ENCODE results near the gene B4GALT1.
"Not testable (repeated sequence)": the region's sequence is repeated elsewhere in the genome, so short reads cannot be mapped to it uniquely, and the experiment has no call there.

The B4GALT1 gene

GRCh38 chr9:33161589-33162132 is 5.5 kb downstream of the B4GALT1 start:
- no peak for DNase-seq (ENCODE audit: low read depth)

- no peak for DNase-seq (ENCODE audit: low read depth)
These were observed 6.0 kb downstream of the B4GALT1 start for GRCh38 chr9:33161011-33161588.

- not testable (repeated sequence) for DNase-seq (ENCODE audit: low read depth)
These were observed 6.7 kb downstream of the B4GALT1 start for GRCh38 chr9:33160446-33160845.

GRCh38 chr9:33159777-33160127 is 7.4 kb downstream of the B4GALT1 start:
- DNase-seq (ENCODE audit: low read depth), result no peak

- no peak for DNase-seq (ENCODE audit: low read depth)
These were observed 8.0 kb downstream of the B4GALT1 start for GRCh38 chr9:33158843-33159776.

GRCh38 chr9:33157960-33158842 is 8.9 kb downstream of the B4GALT1 start:
- DNase-seq (ENCODE audit: low read depth), result no peak

GRCh38 chr9:33155393-33155792 is 11.7 kb downstream of the B4GALT1 start:
- DNase-seq (ENCODE audit: low read depth), result no peak

GRCh38 chr9:33154371-33154770 is 12.8 kb downstream of the B4GALT1 start:
- no peak for DNase-seq (ENCODE audit: low read depth)

GRCh38 chr9:33153666-33154065 is 13.5 kb downstream of the B4GALT1 start:
- no peak for DNase-seq (ENCODE audit: low read depth)

GRCh38 chr9:33153001-33153400 is 14.1 kb downstream of the B4GALT1 start:
- no peak for DNase-seq (ENCODE audit: low read depth)

- no peak for DNase-seq (ENCODE audit: low read depth)
These were observed 15.5 kb downstream of the B4GALT1 start for GRCh38 chr9:33151601-33152000.

GRCh38 chr9:33151007-33151557 is 16.1 kb downstream of the B4GALT1 start:
- DNase-seq (ENCODE audit: low read depth), result no peak

- no peak for DNase-seq (ENCODE audit: low read depth)
These were observed 18.6 kb downstream of the B4GALT1 start for GRCh38 chr9:33148367-33149014.

GRCh38 chr9:33147416-33148169 is 19.5 kb downstream of the B4GALT1 start:
- no peak for DNase-seq (ENCODE audit: low read depth)

GRCh38 chr9:33146298-33146697 is 20.8 kb downstream of the B4GALT1 start:
- no peak for DNase-seq (ENCODE audit: low read depth)

GRCh38 chr9:33144551-33144950 is 22.6 kb downstream of the B4GALT1 start:
- DNase-seq (ENCODE audit: low read depth), result no peak

GRCh38 chr9:33143241-33143661 is 23.9 kb downstream of the B4GALT1 start:
- DNase-seq (ENCODE audit: low read depth), result no peak

- no peak for DNase-seq (ENCODE audit: low read depth)
These were observed 24.6 kb downstream of the B4GALT1 start for GRCh38 chr9:33142535-33142934.

GRCh38 chr9:33140401-33141360 is 26.5 kb downstream of the B4GALT1 start:
- no peak for DNase-seq (ENCODE audit: low read depth)

Data from activated T-cell treated with anti-CD3 and anti-CD28 coated beads for 24 hours (primary cell).